Measurements from ENCODE around the gene GANAB. TPM values are rescaled to one million over a fixed set of nuclear protein-coding genes. Genes with fewer than 3 reads are reported as not detected.

The GANAB gene
- total and polyA plus RNA-seq, 2 experiments from 2014 or later: 82.3 to 272 TPM

DNA sequence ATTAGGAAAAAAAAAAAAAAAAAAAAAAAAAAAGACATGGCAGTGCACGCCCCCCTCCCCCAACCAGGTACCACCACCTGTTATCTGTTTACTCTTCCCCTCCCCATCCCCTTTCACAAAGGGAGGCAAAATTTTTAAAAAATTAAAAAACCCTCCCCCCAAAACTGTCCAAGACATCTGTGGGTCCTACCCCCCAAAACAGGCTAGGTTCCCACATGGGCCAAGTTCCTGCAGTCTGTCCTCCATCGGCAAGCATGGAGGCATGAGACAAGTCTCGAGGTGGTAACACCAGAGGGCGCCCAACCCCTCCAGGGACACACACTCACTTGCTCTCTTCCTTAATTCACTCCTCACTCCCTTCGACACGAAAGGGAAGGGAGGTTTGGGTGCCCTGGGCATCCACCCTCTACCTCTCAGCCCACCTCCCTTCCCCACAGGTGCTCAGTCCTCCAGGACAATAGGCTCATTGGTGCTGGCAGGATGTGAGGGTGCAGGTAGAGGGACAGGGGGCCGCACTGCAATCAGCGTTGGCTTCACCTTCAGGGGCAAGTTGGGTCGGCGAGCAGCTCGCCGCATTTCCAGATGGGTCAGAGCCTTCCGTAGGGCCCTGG, 52.9 kb downstream of the GANAB start:
- peaks cover 58% of the 10 kb centered on the region for H3F3A ChIP-seq (replicated peaks; ENCODE audit: low read depth)
- peaks cover 20% of the 10 kb centered on the region for H3K79me2 ChIP-seq (replicated peaks; ENCODE audit: insufficient read depth)
- H3K27ac ChIP-seq (ENCODE audit: low read depth): no peak overlapping the region
- H2AFZ ChIP-seq: no peak overlapping the region
- H3K27me3 Mint-ChIP-seq (ENCODE audit: insufficient read depth, low read depth, poor library complexity): peaks cover 27% of the 10 kb centered on the region
- peaks cover 29% of the 10 kb centered on the region for H3K36me3 ChIP-seq (ENCODE audit: insufficient read depth)
- no peak overlapping the region for H3K27ac Mint-ChIP-seq
- peaks cover 66% of the 10 kb centered on the region for H3K36me3 Mint-ChIP-seq (ENCODE audit: low read depth)
- H3K9me3 Mint-ChIP-seq: peaks cover 4% of the 10 kb centered on the region; the same call in 2 of the 3 replicates
- peaks cover 12% of the 10 kb centered on the region; the same call in 1 of the 2 replicates for H3K4me1 ChIP-seq (ENCODE audit: insufficient read depth)
- TF ChIP-seq CTCF (conservative IDR thresholded peaks at IDR 0.05; ENCODE audit: low read depth in 2 of 2): peak; percentile 72 to 96
- TF ChIP-seq EZH2 (IDR thresholded peaks at IDR 0.05; ENCODE audit: low read depth, unreplicated experiment): no peak
- H4K20me1 ChIP-seq (replicated peaks; ENCODE audit: insufficient read depth): peaks cover 19% of the 10 kb centered on the region
- peaks cover 18% of the 10 kb centered on the region for H3K4me1 Mint-ChIP-seq
- H3K9me2 ChIP-seq (ENCODE audit: insufficient read depth): no peaks in the 10 kb centered on the region
- H3K4me2 ChIP-seq: no peak overlapping the region
- H3K4me3 ChIP-seq: no peak overlapping the region
- ATAC-seq (peak; percentile 50), DNase-seq (ENCODE audit: low spot score) (peak; percentile 93)
- peak overlapping the region; percentile 56 for H3K4me3 Mint-ChIP-seq
- no peaks in the 10 kb centered on the region for H3K27me3 ChIP-seq (ENCODE audit: insufficient read depth)

- peak overlapping the region; percentile 47; the same call in 2 of the 3 replicates for H3K4me3 Mint-ChIP-seq
- H3F3A ChIP-seq (replicated peaks; ENCODE audit: low read depth): peaks cover 55% of the 10 kb centered on the region
- peaks cover 4% of the 10 kb centered on the region; the same call in 2 of the 3 replicates for H3K9me3 Mint-ChIP-seq
- no peak for DNase-seq (ENCODE audit: low spot score)
- H2AFZ ChIP-seq: no peak overlapping the region
- H3K27me3 Mint-ChIP-seq (ENCODE audit: insufficient read depth, low read depth, poor library complexity): peaks cover 27% of the 10 kb centered on the region
- H3K36me3 Mint-ChIP-seq (ENCODE audit: low read depth): peaks cover 64% of the 10 kb centered on the region
- H3K27me3 ChIP-seq (ENCODE audit: insufficient read depth): no peaks in the 10 kb centered on the region
- H3K4me1 ChIP-seq (ENCODE audit: insufficient read depth): peaks cover 12% of the 10 kb centered on the region; the same call in 1 of the 2 replicates
- peaks cover 15% of the 10 kb centered on the region for H3K79me2 ChIP-seq (replicated peaks; ENCODE audit: insufficient read depth)
- H3K27ac Mint-ChIP-seq: no peak overlapping the region
- no peak overlapping the region; the same call in 1 of the 2 replicates for H3K4me3 ChIP-seq
- H3K36me3 ChIP-seq (ENCODE audit: insufficient read depth): peaks cover 28% of the 10 kb centered on the region
- H3K4me1 Mint-ChIP-seq: peaks cover 18% of the 10 kb centered on the region
- no peaks in the 10 kb centered on the region for H3K9me2 ChIP-seq (ENCODE audit: insufficient read depth)
- peaks cover 19% of the 10 kb centered on the region for H4K20me1 ChIP-seq (replicated peaks; ENCODE audit: insufficient read depth)
- H3K27ac ChIP-seq (ENCODE audit: low read depth): no peak overlapping the region
- no peak for ATAC-seq
- H3K4me2 ChIP-seq: peak overlapping the region; percentile 92; the same call in 1 of the 2 replicates
- TF ChIP-seq, protein P1, sequence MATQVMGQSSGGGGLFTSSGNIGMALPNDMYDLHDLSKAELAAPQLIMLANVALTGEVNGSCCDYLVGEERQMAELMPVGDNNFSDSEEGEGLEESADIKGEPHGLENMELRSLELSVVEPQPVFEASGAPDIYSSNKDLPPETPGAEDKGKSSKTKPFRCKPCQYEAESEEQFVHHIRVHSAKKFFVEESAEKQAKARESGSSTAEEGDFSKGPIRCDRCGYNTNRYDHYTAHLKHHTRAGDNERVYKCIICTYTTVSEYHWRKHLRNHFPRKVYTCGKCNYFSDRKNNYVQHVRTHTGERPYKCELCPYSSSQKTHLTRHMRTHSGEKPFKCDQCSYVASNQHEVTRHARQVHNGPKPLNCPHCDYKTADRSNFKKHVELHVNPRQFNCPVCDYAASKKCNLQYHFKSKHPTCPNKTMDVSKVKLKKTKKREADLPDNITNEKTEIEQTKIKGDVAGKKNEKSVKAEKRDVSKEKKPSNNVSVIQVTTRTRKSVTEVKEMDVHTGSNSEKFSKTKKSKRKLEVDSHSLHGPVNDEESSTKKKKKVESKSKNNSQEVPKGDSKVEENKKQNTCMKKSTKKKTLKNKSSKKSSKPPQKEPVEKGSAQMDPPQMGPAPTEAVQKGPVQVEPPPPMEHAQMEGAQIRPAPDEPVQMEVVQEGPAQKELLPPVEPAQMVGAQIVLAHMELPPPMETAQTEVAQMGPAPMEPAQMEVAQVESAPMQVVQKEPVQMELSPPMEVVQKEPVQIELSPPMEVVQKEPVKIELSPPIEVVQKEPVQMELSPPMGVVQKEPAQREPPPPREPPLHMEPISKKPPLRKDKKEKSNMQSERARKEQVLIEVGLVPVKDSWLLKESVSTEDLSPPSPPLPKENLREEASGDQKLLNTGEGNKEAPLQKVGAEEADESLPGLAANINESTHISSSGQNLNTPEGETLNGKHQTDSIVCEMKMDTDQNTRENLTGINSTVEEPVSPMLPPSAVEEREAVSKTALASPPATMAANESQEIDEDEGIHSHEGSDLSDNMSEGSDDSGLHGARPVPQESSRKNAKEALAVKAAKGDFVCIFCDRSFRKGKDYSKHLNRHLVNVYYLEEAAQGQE (IDR thresholded peaks at IDR 0.05; ENCODE audit: unreplicated experiment): no peak
- TF ChIP-seq CREB1 (CRISPR knock-in tag; IDR thresholded peaks at IDR 0.05; ENCODE audit: low read depth) (no peak), POLR2AphosphoS5 (IDR thresholded peaks at IDR 0.05; ENCODE audit: low read depth) (no peak), JUNB (IDR thresholded peaks at IDR 0.05; ENCODE audit: unreplicated experiment) (no peak), ETS1 (IDR thresholded peaks at IDR 0.05) (no peak), NANOG (IDR thresholded peaks at IDR 0.05; ENCODE audit: borderline replicate concordance) (no peak), EZH2phosphoT487 (IDR thresholded peaks at IDR 0.05; ENCODE audit: unreplicated experiment) (no peak), ZNF331 (CRISPR knock-in tag; IDR thresholded peaks at IDR 0.05; ENCODE audit: low read depth) (no peak), STAT1 (IDR thresholded peaks at IDR 0.05; ENCODE audit: unreplicated experiment) (no peak)
These were observed 53.4 kb downstream of the GANAB start for GRCh38 chr11:62592989-62593421.

All from GM23338 (cell line).